ENCODE data around the gene IVL.

IVL gene

DNA sequence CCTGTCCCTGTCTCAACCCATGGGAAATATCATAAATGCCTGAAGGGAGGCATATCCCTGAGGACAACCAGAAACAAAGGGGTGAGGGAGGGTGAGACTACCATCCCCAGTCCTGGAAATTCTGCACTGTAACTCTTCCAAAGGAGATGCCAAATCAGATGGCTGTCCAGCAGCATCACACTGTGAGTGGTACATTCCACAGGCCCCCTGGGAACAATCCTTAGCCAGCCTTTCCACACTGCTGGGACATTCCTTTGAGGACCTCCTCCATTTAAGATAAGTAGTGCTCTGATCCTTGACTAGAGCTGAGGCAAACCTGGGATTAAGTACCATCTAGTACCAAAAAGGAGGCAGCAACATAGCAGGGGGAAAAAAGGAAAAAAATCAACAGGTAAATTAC, 10.7 kb downstream of the IVL start:
- H3K9ac ChIP-seq (ENCODE audit: low read length) = no peak overlapping the region
- no peak overlapping the region for H3K4me2 ChIP-seq (ENCODE audit: low read depth, low read length)
- no peaks in the 10 kb centered on the region for H4K20me1 ChIP-seq (ENCODE audit: insufficient read depth, low read length)
- no peaks in the 10 kb centered on the region for H3K27me3 ChIP-seq (replicated peaks; ENCODE audit: insufficient read depth, low read length)
- no peaks in the 10 kb centered on the region for H3K4me1 ChIP-seq (ENCODE audit: low read length)
- H3K9me2 ChIP-seq (replicated peaks; ENCODE audit: insufficient read depth, low read length) = no peaks in the 10 kb centered on the region
- no peaks in the 10 kb centered on the region for H3K36me3 ChIP-seq (replicated peaks; ENCODE audit: insufficient read depth, low read length)
- H3K79me2 ChIP-seq (ENCODE audit: low read length) = no peaks in the 10 kb centered on the region
- TF ChIP-seq, protein P1, sequence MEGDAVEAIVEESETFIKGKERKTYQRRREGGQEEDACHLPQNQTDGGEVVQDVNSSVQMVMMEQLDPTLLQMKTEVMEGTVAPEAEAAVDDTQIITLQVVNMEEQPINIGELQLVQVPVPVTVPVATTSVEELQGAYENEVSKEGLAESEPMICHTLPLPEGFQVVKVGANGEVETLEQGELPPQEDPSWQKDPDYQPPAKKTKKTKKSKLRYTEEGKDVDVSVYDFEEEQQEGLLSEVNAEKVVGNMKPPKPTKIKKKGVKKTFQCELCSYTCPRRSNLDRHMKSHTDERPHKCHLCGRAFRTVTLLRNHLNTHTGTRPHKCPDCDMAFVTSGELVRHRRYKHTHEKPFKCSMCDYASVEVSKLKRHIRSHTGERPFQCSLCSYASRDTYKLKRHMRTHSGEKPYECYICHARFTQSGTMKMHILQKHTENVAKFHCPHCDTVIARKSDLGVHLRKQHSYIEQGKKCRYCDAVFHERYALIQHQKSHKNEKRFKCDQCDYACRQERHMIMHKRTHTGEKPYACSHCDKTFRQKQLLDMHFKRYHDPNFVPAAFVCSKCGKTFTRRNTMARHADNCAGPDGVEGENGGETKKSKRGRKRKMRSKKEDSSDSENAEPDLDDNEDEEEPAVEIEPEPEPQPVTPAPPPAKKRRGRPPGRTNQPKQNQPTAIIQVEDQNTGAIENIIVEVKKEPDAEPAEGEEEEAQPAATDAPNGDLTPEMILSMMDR (IDR thresholded peaks at IDR 0.05; ENCODE audit: low read length) = no peak
- TF ChIP-seq EZH2phosphoT487 (IDR thresholded peaks at IDR 0.05; ENCODE audit: low read length) (no peak), EZH2 (optimal IDR thresholded peaks at IDR 0.05; ENCODE audit: low read depth, low read length) (no peak)
- DNase-seq = no peak
- no peak overlapping the region for H3K4me3 ChIP-seq (ENCODE audit: low read length)
- no peak overlapping the region for H3K27ac ChIP-seq (ENCODE audit: low read length)
- no peak overlapping the region for H2AFZ ChIP-seq (ENCODE audit: low read length)
- H3F3A ChIP-seq (ENCODE audit: insufficient read depth, low read length) = no peaks in the 10 kb centered on the region
- no peaks in the 10 kb centered on the region for H3K9me3 ChIP-seq (replicated peaks; ENCODE audit: insufficient read depth, low read length)

DNA sequence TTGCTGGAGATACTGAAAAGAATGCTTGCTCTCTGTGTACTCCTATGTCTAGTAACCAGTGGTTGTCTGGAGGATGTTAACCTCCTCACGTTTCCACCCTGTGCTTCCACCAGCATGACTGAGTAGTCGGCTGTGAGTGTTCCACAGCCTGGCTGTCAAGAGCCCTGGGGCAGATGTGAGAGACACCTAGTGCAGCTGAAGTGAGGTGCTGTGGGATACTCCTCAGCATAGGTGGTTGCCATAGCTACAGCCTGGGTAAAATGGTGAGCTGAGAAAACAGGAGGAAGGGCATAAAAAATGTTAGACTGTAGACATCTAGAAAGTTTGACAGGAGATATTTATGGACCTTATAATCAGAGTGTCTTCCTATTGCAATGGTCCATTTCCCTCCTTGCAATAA, 15.8 kb downstream of the IVL start:
- no peak overlapping the region for H2AFZ ChIP-seq (ENCODE audit: low read length)
- H3K27ac ChIP-seq (ENCODE audit: low read length) = no peak overlapping the region
- no peaks in the 10 kb centered on the region for H3K9me3 ChIP-seq (replicated peaks; ENCODE audit: insufficient read depth, low read length)
- H3K79me2 ChIP-seq (ENCODE audit: low read length) = no peaks in the 10 kb centered on the region
- H3F3A ChIP-seq (ENCODE audit: insufficient read depth, low read length) = no peaks in the 10 kb centered on the region
- H3K4me3 ChIP-seq (ENCODE audit: low read length) = no peak overlapping the region
- TF ChIP-seq EZH2 (optimal IDR thresholded peaks at IDR 0.05; ENCODE audit: low read depth, low read length) (no peak), EZH2phosphoT487 (IDR thresholded peaks at IDR 0.05; ENCODE audit: low read length) (no peak)
- TF ChIP-seq, protein P1 (IDR thresholded peaks at IDR 0.05; ENCODE audit: low read length) = no peak
- H4K20me1 ChIP-seq (ENCODE audit: insufficient read depth, low read length) = no peaks in the 10 kb centered on the region
- H3K27me3 ChIP-seq (replicated peaks; ENCODE audit: insufficient read depth, low read length) = no peaks in the 10 kb centered on the region
- DNase-seq = no peak
- H3K9me2 ChIP-seq (replicated peaks; ENCODE audit: insufficient read depth, low read length) = no peaks in the 10 kb centered on the region
- no peaks in the 10 kb centered on the region for H3K36me3 ChIP-seq (replicated peaks; ENCODE audit: insufficient read depth, low read length)
- no peak overlapping the region for H3K9ac ChIP-seq (ENCODE audit: low read length)
- no peak overlapping the region for H3K4me2 ChIP-seq (ENCODE audit: low read depth, low read length)
- H3K4me1 ChIP-seq (ENCODE audit: low read length) = no peaks in the 10 kb centered on the region

DNA sequence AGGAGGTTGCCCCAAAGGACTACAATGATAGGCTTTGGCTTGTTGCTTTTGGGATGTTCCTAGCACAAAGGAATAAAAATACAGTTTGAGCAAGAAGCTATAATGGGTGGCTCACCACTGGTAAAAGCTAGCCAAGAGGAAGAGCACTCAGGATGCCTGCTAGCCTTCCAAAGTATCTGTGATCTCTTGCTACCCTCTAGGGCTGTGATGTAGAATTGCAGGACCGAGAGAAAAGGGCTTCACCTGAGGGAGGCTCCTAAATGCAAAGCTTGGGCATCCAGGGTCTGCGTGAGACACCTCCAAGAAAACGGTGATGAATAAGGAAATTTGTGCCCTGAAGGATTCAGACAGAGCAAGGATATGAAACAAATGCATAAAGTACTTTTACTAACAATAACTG, 17.7 kb downstream of the IVL start:
- H2AFZ ChIP-seq (ENCODE audit: low read length) = no peak overlapping the region
- H3K27me3 ChIP-seq (replicated peaks; ENCODE audit: insufficient read depth, low read length) = no peaks in the 10 kb centered on the region
- H3K9ac ChIP-seq (ENCODE audit: low read length) = no peak overlapping the region
- no peaks in the 10 kb centered on the region for H3K9me2 ChIP-seq (replicated peaks; ENCODE audit: insufficient read depth, low read length)
- H3K36me3 ChIP-seq (replicated peaks; ENCODE audit: insufficient read depth, low read length) = no peaks in the 10 kb centered on the region
- no peaks in the 10 kb centered on the region for H3K79me2 ChIP-seq (ENCODE audit: low read length)
- H3F3A ChIP-seq (ENCODE audit: insufficient read depth, low read length) = no peaks in the 10 kb centered on the region
- no peak for TF ChIP-seq EZH2 (optimal IDR thresholded peaks at IDR 0.05; ENCODE audit: low read depth, low read length)
- no peak for TF ChIP-seq EZH2phosphoT487 (IDR thresholded peaks at IDR 0.05; ENCODE audit: low read length)
- TF ChIP-seq, protein P1 (IDR thresholded peaks at IDR 0.05; ENCODE audit: low read length) = peak; percentile 68
- no peak overlapping the region for H3K4me2 ChIP-seq (ENCODE audit: low read depth, low read length)
- H3K9me3 ChIP-seq (replicated peaks; ENCODE audit: insufficient read depth, low read length) = no peaks in the 10 kb centered on the region
- no peak overlapping the region for H3K27ac ChIP-seq (ENCODE audit: low read length)
- peak; percentile 58 for DNase-seq
- no peak overlapping the region for H3K4me3 ChIP-seq (ENCODE audit: low read length)
- H3K4me1 ChIP-seq (ENCODE audit: low read length) = no peaks in the 10 kb centered on the region
- H4K20me1 ChIP-seq (ENCODE audit: insufficient read depth, low read length) = no peaks in the 10 kb centered on the region
